Measurements from ENCODE around the gene ENO1.

ENO1 gene

GRCh38 chr1:8874230-8875201 is 4.0 kb downstream of the ENO1 start:
- TF ChIP-seq CTCF (IDR thresholded peaks at IDR 0.05; ENCODE audit: low read length, missing control alignments): no peak
- DNase-seq (ENCODE audit: low read depth): peak; percentile 60
- peak overlapping the region; percentile 88 for H3K4me3 ChIP-seq (replicated peaks; ENCODE audit: low read depth, low read length)

- DNase-seq (ENCODE audit: low read depth): peak; percentile 97
- H3K4me3 ChIP-seq (replicated peaks; ENCODE audit: low read depth, low read length): peak overlapping the region; percentile 22
- no peak for TF ChIP-seq CTCF (IDR thresholded peaks at IDR 0.05; ENCODE audit: low read length, missing control alignments)
These were observed 4.8 kb downstream of the ENO1 start for GRCh38 chr1:8873506-8874229.

- peak overlapping the region; percentile 22 for H3K4me3 ChIP-seq (replicated peaks; ENCODE audit: low read depth, low read length)
- no peak for DNase-seq (ENCODE audit: low read depth)
- no peak for TF ChIP-seq CTCF (IDR thresholded peaks at IDR 0.05; ENCODE audit: low read length, missing control alignments)
These were observed 5.5 kb downstream of the ENO1 start for GRCh38 chr1:8873001-8873400.

GRCh38 chr1:8871965-8872399 is 6.5 kb downstream of the ENO1 start:
- no peak overlapping the region for H3K4me3 ChIP-seq (replicated peaks; ENCODE audit: low read depth, low read length)
- TF ChIP-seq CTCF (IDR thresholded peaks at IDR 0.05; ENCODE audit: low read length, missing control alignments): no peak
- no peak for DNase-seq (ENCODE audit: low read depth)

- H3K4me3 ChIP-seq (replicated peaks; ENCODE audit: low read depth, low read length): no peak overlapping the region
- peak; percentile 33 for TF ChIP-seq CTCF (IDR thresholded peaks at IDR 0.05; ENCODE audit: low read length, missing control alignments)
- DNase-seq (ENCODE audit: low read depth): no peak
These were observed 6.9 kb downstream of the ENO1 start for GRCh38 chr1:8871539-8871935.

GRCh38 chr1:8870616-8871538 is 7.6 kb downstream of the ENO1 start:
- no peak for DNase-seq (ENCODE audit: low read depth)

More at GRCh38 chr1:8870616-8871538, 7.6 kb downstream of the ENO1 start:
- no peak overlapping the region for H3K4me3 ChIP-seq (replicated peaks; ENCODE audit: low read depth, low read length)
- no peak for TF ChIP-seq CTCF (IDR thresholded peaks at IDR 0.05; ENCODE audit: low read length, missing control alignments)
